Right lobe of liver (tissue), 4 donors: Measurements from ENCODE around the gene SMIM31.

ENCODE experiments used
- CTCF ChIP-seq, 4 donors: fragments of 200-600 bp in 3 of 4; fragments of 450-650 bp in 1 of 4; IDR thresholded peaks; one replicate each; pipeline versions ENCODE4 v1.5.1 to v1.8.0; 2016 to 2022; ENCODE audit warnings: antibody characterized with exemption in 4 of 4, mild to moderate bottlenecking in 2 of 4
- POLR2A ChIP-seq: fragments of 450-650 bp; IDR thresholded peaks from one replicate; pipeline ENCODE4 v1.6.1; 2017; ENCODE audit warnings: antibody characterized with exemption, mild to moderate bottlenecking
- donor health status: DM: no; HTN: no; CAD: no.
- donor health status: DM: no; HTN: no; CAD: no.
- donor health status: DM: no; HTN: yes; CAD: no.

- TF ChIP-seq CTCF (IDR thresholded peaks at IDR 0.05) (no peak), POLR2A (no peak)
Measured at GRCh38 chr4:164771088-164771487, 17.2 kb downstream of the SMIM31 start.
